Activated B cell treated with CpG ODN at 0.5 μM for 24 hours (primary cell): ENCODE measurements around the gene ZNF385C. TPM values are rescaled to one million over a fixed set of nuclear protein-coding genes. Genes with fewer than 3 reads are reported as not detected.

ENCODE experiments used
- ATAC-seq: fragments of 200-7000 bp; cut with Tn5 transposase; one replicate; pipeline ENCODE4 v1.10.0; 2021; ENCODE audit warnings: low read depth, mild to moderate bottlenecking, moderate library complexity
- CTCF ChIA-PET: fragments of 350-600 bp; sonication (Branson Sonifier 250); formaldehyde crosslinking; loops from one replicate; lab custom pipeline; 2021; ENCODE audit warnings: antibody characterized with exemption; lab: Charles Lee
- POLR2A ChIA-PET: fragments of 350-600 bp; sonication (Branson Sonifier 250); formaldehyde crosslinking; loops from one replicate; lab custom pipeline; 2021; ENCODE audit warnings: antibody characterized with exemption; lab: Charles Lee
- DNase-seq: peaks from one replicate; pipeline ENCODE4 v3.0.0; 2022
- H3K27ac Mint-ChIP-seq: one replicate; pipeline ENCODE4 v1.8.0; 2020; ENCODE audit warnings: mixed read lengths
- H3K27me3 Mint-ChIP-seq: one replicate; pipeline ENCODE4 v1.8.0; 2021; ENCODE audit warnings: mixed read lengths
- H3K36me3 Mint-ChIP-seq: one replicate; pipeline ENCODE4 v1.8.0; 2021; ENCODE audit warnings: low read depth, mixed read lengths
- H3K4me1 Mint-ChIP-seq: one replicate; pipeline ENCODE4 v1.8.0; 2021; ENCODE audit warnings: mixed read lengths
- H3K4me3 Mint-ChIP-seq: one replicate; pipeline ENCODE4 v1.8.0; 2020; ENCODE audit warnings: mild to moderate bottlenecking, mixed read lengths
- H3K9me3 Mint-ChIP-seq: one replicate; pipeline ENCODE4 v1.8.0; 2020; ENCODE audit warnings: mixed read lengths
- intact Hi-C: fragments of 100-400 bp; cut with micrococcal nuclease; formaldehyde crosslinking; loops from one replicate; pipeline ENCODE4 v1.15.1; 2024
- total RNA-seq: library from RNA; stranded (reverse); gene quantifications from 2 replicates; pipeline ENCODE4 v1.2.3, GENCODE V29; 2022
- TF ChIP-seq, protein P1 (sequence below): fragments of 200-600 bp; IDR thresholded peaks from one replicate; pipeline ENCODE4 v1.8.0; 2022; ENCODE audit warnings: antibody characterized with exemption, mild to moderate bottlenecking

Gene ZNF385C
- total RNA-seq, 1 donor from 2014 or later, result 16.7 TPM

DNA sequence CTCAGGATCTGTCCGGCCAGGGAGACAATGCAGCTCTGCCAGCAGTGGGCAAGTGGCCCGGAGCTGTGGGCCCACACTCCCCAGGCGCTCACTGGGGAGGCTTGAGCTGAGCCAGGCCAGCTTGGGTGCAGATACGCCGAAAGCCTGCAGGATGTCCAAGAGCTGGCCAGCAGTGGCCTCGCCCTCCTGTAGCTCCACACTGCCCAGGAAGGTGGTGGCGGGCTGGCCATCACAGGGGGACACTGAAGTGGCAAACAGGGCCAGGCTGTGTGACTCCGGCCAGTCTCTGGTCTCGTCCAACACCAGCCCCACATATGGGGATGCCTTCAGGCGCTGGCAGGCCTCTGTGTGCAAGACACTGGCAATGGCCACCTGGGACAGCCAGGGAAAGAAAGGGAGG is 57.5 kb downstream of the ZNF385C start:
- no peak overlapping the region for H3K4me3 Mint-ChIP-seq
- no peaks in the 10 kb centered on the region for H3K9me3 Mint-ChIP-seq
- intact Hi-C loops, result no loop called here
- no peak for DNase-seq
- no peaks in the 10 kb centered on the region for H3K4me1 Mint-ChIP-seq
- ATAC-seq, result no peak
- no peaks in the 10 kb centered on the region for H3K27me3 Mint-ChIP-seq
- no peaks in the 10 kb centered on the region for H3K36me3 Mint-ChIP-seq
- H3K27ac Mint-ChIP-seq, result no peak overlapping the region
- ChIA-PET POLR2A (interaction anchor here (0.6 kb wide), 1 partner anchor 346 kb away, joined by 3 read pairs; no protein-coding TSS in a partner anchor), CTCF (no interaction called here)
- TF ChIP-seq, protein P1, sequence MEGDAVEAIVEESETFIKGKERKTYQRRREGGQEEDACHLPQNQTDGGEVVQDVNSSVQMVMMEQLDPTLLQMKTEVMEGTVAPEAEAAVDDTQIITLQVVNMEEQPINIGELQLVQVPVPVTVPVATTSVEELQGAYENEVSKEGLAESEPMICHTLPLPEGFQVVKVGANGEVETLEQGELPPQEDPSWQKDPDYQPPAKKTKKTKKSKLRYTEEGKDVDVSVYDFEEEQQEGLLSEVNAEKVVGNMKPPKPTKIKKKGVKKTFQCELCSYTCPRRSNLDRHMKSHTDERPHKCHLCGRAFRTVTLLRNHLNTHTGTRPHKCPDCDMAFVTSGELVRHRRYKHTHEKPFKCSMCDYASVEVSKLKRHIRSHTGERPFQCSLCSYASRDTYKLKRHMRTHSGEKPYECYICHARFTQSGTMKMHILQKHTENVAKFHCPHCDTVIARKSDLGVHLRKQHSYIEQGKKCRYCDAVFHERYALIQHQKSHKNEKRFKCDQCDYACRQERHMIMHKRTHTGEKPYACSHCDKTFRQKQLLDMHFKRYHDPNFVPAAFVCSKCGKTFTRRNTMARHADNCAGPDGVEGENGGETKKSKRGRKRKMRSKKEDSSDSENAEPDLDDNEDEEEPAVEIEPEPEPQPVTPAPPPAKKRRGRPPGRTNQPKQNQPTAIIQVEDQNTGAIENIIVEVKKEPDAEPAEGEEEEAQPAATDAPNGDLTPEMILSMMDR, result no peak

DNA sequence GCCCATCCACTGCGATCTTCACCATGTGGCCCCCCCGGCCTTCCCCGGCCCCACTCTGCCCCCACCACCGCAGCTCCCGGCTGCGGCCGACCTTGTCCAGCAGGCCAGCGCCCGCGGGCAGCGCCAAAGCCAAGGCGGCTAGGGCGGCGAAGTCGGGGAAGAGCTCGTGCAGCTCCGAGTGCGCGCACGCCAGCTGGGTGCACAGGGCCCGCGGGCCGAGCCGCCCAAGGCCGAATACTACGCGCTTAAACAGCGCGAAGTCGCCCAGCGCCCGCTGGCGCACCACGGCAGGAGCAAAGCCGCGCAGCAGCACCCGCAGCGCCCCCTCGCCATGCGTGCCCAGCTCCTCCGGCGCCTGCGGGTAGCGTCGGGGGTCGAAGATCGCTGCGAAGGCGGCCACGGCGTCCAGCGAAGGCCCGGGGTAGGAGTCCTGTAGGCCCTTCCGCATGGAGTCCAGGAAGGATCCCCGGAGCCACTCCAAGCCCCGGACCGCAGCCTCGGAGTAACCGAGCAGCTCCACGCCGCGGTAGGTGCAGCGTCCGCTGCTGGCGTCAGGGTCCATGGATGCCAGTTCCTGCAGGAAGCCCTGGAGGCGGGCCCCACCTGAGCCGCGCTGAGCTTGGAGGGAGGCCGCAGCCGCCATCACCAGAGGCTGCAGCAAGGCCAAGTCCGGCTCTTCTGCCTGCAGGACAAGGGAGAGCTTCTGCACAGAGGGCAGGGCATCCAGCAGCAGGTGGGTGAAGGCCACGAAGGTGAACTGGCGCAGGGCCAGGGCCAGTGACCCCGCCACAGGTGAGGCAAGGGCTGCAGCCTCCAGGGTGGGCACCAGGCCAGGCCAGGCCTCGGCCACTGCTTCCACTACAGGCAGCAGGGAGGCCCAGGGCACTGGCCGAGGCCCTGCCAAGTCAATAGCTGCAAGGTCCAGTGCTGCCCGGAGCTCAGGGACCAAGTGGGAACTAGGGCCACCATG is 58.2 kb downstream of the ZNF385C start:
- H3K4me3 Mint-ChIP-seq, result no peak overlapping the region
- H3K9me3 Mint-ChIP-seq, result no peaks in the 10 kb centered on the region
- ChIA-PET CTCF (no interaction called here), POLR2A (interaction anchor here (0.6 kb wide), 1 partner anchor 346 kb away, joined by 3 read pairs; no protein-coding TSS in a partner anchor)
- H3K27me3 Mint-ChIP-seq, result no peaks in the 10 kb centered on the region
- no peak for DNase-seq
- intact Hi-C loops, result no loop called here
- TF ChIP-seq, protein P1, result no peak
- H3K27ac Mint-ChIP-seq, result no peak overlapping the region
- no peaks in the 10 kb centered on the region for H3K4me1 Mint-ChIP-seq
- ATAC-seq, result no peak
- H3K36me3 Mint-ChIP-seq, result no peaks in the 10 kb centered on the region

DNA sequence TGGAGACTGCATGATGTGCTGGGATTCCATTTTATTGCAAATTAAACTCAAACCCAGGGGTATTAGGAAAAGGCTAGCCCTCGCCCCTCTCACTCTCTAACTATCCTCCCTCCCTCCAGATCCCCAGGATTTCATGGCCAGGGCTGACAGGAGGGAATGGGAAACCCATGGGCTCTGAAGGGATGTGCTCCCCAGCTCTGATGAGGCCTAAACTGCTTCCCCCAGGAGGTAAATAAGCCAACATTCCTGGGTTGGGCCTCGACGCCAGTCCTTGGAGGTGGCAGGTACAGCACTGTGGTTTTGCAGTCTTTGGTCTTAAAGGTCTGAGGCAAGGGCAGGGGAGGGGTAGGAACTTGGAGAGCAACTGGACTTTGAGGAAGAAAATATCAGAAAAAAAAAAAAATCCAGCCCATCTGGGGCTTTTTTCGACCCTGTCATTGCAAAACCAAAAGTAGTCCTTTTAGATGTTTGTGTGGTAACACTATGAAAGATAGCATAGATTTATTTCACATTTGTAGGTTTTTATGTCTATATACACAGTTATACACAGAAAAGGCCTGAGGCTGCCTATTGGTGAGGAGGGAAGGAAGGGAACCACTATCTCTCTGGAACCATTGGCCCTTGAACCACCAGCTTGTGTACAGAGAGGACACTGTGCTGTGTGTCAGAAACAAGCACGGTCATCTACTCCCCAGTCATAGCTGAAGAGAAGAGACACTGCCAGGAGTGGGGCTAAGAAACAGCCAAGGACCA is 59.9 kb downstream of the ZNF385C start:
- Mint-ChIP-seq H3K4me3 (no peak overlapping the region), H3K27me3 (no peaks in the 10 kb centered on the region), H3K36me3 (no peaks in the 10 kb centered on the region), H3K9me3 (no peaks in the 10 kb centered on the region), H3K27ac (no peak overlapping the region), H3K4me1 (no peaks in the 10 kb centered on the region)
- ChIA-PET CTCF (no interaction called here), POLR2A (no interaction called here)
- ATAC-seq (no peak), DNase-seq (no peak)
- TF ChIP-seq, protein P1, result no peak
- intact Hi-C loops, result no loop called here

DNA sequence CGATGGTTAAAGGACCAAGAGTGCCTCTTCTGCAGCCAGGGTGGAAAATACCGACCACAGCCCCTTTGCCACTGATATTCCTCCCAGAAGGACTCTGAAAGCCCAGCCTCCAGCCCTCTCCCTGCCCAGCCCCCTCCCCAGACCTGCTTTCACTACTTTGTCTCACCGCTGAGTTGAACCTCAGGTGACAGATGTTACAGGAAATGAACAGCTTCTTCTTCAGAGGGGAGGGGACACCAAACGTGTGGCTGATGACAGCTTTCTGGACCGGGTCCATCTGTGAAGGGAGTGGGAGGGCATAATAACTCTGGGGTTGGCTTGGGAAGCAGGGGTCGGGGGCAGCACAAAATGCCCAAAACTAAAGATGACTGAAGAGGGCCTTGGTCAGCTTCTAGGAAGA is 64.2 kb downstream of the ZNF385C start:
- Mint-ChIP-seq H3K36me3 (no peaks in the 10 kb centered on the region), H3K9me3 (no peaks in the 10 kb centered on the region), H3K27ac (no peak overlapping the region), H3K4me1 (no peaks in the 10 kb centered on the region), H3K4me3 (no peak overlapping the region), H3K27me3 (no peaks in the 10 kb centered on the region)
- ChIA-PET CTCF (no interaction called here), POLR2A (no interaction called here)
- intact Hi-C loops, result no loop called here
- ATAC-seq (no peak), DNase-seq (no peak)
- TF ChIP-seq, protein P1, result no peak

DNA sequence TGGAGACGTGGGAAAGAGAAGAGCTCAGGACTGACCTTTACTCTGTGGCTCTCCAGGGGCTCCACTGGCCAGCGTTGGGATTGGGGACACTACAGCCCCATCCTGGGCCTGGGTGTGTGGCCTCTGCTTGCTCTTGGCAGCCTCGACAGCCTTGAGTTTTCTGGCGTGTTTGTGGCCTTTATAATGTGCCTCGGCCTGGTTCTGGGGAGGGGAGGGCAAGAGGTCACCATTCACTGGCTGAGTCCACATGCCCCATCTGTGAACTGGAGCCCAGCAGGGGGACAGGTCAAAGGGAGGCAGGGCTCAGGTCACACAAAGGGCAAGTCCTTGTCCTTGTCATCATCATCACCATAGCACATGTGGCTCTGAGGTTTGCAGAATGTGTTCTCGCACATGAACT is 66.7 kb downstream of the ZNF385C start:
- intact Hi-C loops, result no loop called here
- TF ChIP-seq, protein P1, result no peak
- H3K27me3 Mint-ChIP-seq, result no peaks in the 10 kb centered on the region
- H3K4me1 Mint-ChIP-seq, result no peaks in the 10 kb centered on the region
- no peak for ATAC-seq
- no peaks in the 10 kb centered on the region for H3K36me3 Mint-ChIP-seq
- CTCF ChIA-PET, result interaction anchor here (2.4 kb wide), 1 partner anchor 12 kb away, joined by 9 read pairs; the partner anchor contains the start of gene NKIRAS2
- H3K27ac Mint-ChIP-seq, result no peak overlapping the region
- POLR2A ChIA-PET, result interaction anchor here (1.2 kb wide), 1 partner anchor 10 kb away, joined by 3 read pairs; no protein-coding TSS in a partner anchor
- H3K9me3 Mint-ChIP-seq, result no peaks in the 10 kb centered on the region
- H3K4me3 Mint-ChIP-seq, result no peak overlapping the region
- no peak for DNase-seq
